ENCODE results near the gene WSCD2.

GRCh38 chr12:108204117-108204987 lies 75.3 kb downstream of the WSCD2 start:
- TF ChIP-seq GATA2 (IDR thresholded peaks at IDR 0.05; ENCODE audit: low read depth, low read length) (no peak), GATA3 (IDR thresholded peaks at IDR 0.05; ENCODE audit: low read depth, low read length) (no peak)
